Cerebellar nuclear complex (tissue), 1 donor: ENCODE results near the gene NCAN.
"Not testable (repeated sequence)": the region's sequence is repeated elsewhere in the genome, so short reads cannot be mapped to it uniquely, and the experiment has no call there.

Experiments
- DNase-seq, 2 experiments: peaks; one replicate each; lab custom pipeline; 2025; lab: John Stamatoyannopoulos, UW

NCAN gene

DNA sequence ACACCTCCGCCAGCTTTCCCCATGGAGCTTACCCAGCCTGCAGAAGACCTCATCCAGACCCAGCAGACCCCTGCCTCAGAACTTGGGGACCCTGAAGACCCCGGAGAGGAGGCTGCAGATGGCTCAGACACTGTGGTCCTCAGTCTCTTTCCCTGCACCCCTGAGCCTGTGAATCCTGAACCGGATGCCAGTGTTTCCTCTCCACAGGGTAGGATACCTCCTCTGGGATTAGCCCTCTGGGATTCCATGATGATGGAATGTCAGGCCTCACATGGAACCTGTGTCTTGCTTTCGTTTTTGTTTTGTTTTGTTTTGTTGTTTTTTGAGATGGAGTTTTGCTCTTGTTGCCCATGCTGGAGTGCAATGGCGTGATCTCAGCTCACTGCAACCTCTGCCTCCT, 17.8 kb upstream of the NCAN start:
- no peak for DNase-seq

- no peak for DNase-seq
Measured at GRCh38 chr19:19201697-19202630, 9.8 kb upstream of the NCAN start.

GRCh38 chr19:19202707-19203011, 9.1 kb upstream of the NCAN start:
- no peak for DNase-seq

GRCh38 chr19:19203012-19203856, 8.5 kb upstream of the NCAN start, which contains the start of gene NR2C2AP:
TSS of gene NR2C2AP (minus strand) at chr19:19203414. CDS start at chr19:19203060, 354 bp downstream.
- peak; percentile 72 to 74 for DNase-seq

- no peak for DNase-seq
Measured at GRCh38 chr19:19204181-19204580, 7.6 kb upstream of the NCAN start.

- DNase-seq: no peak
Measured at GRCh38 chr19:19205416-19206410, 6.0 kb upstream of the NCAN start.

- no peak for DNase-seq
Measured at GRCh38 chr19:19206938-19207337, 4.8 kb upstream of the NCAN start.

GRCh38 chr19:19207637-19208572, 3.9 kb upstream of the NCAN start:
- DNase-seq: no peak

GRCh38 chr19:19209372-19209771, 2.4 kb upstream of the NCAN start:
- DNase-seq: no peak

- DNase-seq: no peak
Measured at GRCh38 chr19:19212916-19213315, 1.2 kb downstream of the NCAN start.

- no peak for DNase-seq
Measured at GRCh38 chr19:19213426-19214158, 1.8 kb downstream of the NCAN start.

GRCh38 chr19:19214159-19214490, 2.4 kb downstream of the NCAN start:
- no peak for DNase-seq

- no peak for DNase-seq
Measured at GRCh38 chr19:19214892-19215291, 3.1 kb downstream of the NCAN start.

- no peak for DNase-seq
Measured at GRCh38 chr19:19215792-19216191, 4.0 kb downstream of the NCAN start.

DNA sequence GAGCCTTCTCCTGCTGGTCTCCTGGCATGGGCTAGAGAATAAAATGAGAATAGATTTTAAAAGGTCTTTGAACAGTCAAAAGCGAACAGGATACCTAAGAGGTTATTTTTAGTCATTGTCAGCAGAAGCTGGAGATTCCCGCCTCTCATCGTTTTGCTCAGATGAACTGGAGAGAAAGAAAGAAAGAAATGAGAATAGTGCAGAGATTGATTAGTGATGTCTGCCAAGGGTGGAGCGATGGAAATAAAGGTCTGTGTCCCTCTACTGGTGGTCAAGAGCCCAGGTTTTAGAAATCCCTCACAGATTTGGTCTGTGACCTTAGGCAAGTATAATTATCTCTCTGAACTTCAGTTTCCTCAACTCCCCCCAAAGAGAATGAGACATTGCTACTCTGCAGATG, 5.3 kb downstream of the NCAN start:
- no peak for DNase-seq

DNA sequence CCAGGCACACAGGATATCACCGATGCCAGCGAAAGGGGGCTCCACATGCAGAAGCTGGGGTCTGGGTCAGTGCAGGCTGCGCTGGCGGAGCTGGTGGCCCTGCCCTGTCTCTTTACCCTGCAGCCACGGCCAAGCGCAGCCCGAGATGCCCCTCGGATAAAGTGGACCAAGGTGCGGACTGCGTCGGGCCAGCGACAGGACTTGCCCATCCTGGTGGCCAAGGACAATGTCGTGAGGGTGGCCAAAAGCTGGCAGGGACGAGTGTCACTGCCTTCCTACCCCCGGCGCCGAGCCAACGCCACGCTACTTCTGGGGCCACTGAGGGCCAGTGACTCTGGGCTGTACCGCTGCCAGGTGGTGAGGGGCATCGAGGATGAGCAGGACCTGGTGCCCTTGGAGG, 7.2 kb downstream of the NCAN start:
- no peak for DNase-seq

GRCh38 chr19:19221000-19221399, 9.2 kb downstream of the NCAN start:
- not testable (repeated sequence) for DNase-seq

DNA sequence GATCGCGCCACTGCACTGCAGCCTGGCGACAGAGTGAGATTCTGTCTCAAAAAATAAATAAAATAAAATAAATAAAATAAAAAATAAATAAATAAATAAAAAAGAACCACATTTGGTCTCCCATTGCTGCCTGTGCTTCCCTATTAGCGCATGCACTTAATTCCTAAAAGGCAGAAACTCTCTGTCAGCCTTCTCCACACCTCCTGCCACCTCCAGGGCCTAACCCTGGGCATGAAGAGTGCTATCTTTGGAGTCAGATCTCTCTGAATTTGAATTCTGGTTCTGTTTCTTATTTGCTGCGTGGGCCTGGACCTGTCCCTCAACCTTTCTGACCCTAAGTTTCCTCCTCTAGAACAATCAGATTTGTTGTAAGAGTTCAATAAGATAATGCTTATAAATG, 11.3 kb downstream of the NCAN start:
- DNase-seq: no peak

DNA sequence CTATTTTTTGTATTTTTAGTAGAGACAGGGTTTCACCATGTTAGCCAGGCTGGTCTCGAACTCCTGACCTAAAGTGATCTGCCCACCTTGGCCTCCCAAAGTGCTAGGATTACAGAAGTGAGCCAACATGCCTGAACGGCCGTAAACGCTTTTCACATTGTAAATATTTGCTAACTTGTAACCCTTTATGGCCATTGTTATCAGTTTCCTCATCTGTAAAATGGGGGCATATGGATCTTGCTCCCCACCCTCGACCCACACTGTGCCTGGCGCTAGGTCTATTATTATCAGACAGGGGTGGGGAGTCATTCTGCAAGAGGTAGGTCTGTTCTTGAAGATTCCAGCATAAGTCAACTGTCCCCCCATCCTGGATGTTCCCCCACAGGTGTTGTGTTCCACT, 11.9 kb downstream of the NCAN start:
- no peak for DNase-seq
